Measurements from ENCODE around the gene PTGFR. TPM values are rescaled to one million over a fixed set of nuclear protein-coding genes. Genes with fewer than 3 reads are reported as not detected.
A peak's percentile ranks its signal among the peaks of the same experiment; 100 is the strongest.

PTGFR gene
- total and polyA plus RNA-seq, 4 donors, result 0.05 to 0.67 (median 0.40) TPM

DNA sequence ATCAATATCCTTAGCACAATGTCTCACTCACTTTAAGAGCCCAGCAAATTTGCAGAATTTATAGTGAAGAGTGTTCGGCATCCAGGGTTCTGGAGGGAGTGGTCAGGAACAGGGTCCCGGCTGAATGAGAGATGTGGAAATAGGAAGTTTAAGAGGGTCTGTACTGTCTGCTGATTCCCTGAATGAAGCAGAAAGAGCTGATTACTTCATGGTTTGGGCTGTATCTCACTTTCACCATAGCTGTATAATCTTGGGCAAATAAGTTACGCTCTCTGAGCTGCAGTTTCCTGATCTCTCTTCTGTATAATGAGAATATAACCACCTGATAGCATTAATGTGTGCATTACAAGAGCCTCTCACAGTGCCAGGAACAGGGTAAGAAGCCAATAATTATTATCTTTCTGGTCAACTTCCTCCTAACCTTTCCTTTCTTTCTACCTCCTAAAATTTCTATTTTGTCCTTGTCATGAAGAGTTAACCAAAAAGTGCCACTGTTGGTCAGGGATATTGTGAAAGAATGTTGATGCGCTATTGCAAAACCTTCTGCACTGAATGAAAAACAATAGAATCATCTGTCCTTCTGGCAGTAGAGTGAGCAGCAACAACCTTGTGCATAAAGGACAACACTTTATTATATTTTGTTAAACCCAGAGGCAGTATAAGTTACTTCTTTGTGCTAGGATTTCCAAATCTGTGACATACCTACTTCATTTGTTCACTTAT lies 14.7 kb upstream of the PTGFR start:
- Histone ChIP-seq H3K4me3 (ENCODE audit: low read depth in 1 of 3, low read length in 3 of 3) (no peak overlapping the region), H3K27me3 (ENCODE audit: control insufficient read depth in 4 of 4, insufficient read depth in 4 of 4, low read length in 3 of 4) (no peaks in the 10 kb centered on the region), H3K27ac (ENCODE audit: low read depth in 1 of 2, low read length in 2 of 2) (peak overlapping the region; percentile 10 to 70), H3K4me1 (ENCODE audit: control insufficient read depth in 4 of 4, insufficient read depth in 4 of 4, low read length in 3 of 4) (peaks cover 13 to 42% (median 37%) of the 10 kb centered on the region in 4 donors), H3K9ac (ENCODE audit: low read depth in 1 of 2, low read length in 2 of 2) (peak overlapping the region in 1 of 2 donors; percentile 0), H3K9me3 (ENCODE audit: control insufficient read depth in 4 of 4, low read length in 3 of 4) (no peaks in the 10 kb centered on the region), H3K36me3 (ENCODE audit: control insufficient read depth in 4 of 4, insufficient read depth in 3 of 4, low read depth in 1 of 4, low read length in 3 of 4) (no peaks in the 10 kb centered on the region)
- DNase-seq (ENCODE audit: low spot score), result no peak
- TF ChIP-seq RXRA (IDR thresholded peaks at IDR 0.05) (peak; percentile 21 to 72), TAF1 (conservative IDR thresholded peaks at IDR 0.05) (no peak), NR2F2 (IDR thresholded peaks at IDR 0.05) (no peak), RAD21 (IDR thresholded peaks at IDR 0.05) (peak; percentile 39 to 48), ZBTB33 (IDR thresholded peaks at IDR 0.05) (peak; percentile 35), HNF4G (IDR thresholded peaks at IDR 0.05) (no peak), FOXA1 (IDR thresholded peaks at IDR 0.05) (no peak), JUND (IDR thresholded peaks at IDR 0.05) (no peak), CTCF (IDR thresholded peaks at IDR 0.05; ENCODE audit: low read depth, low read length, missing input control) (no peak), GABPA (IDR thresholded peaks at IDR 0.05 in 1 of 2, conservative IDR thresholded peaks at IDR 0.05 in 1 of 2) (no peak), FOXA2 (IDR thresholded peaks at IDR 0.05) (no peak), YY1 (IDR thresholded peaks at IDR 0.05) (peak; percentile 29), SP1 (IDR thresholded peaks at IDR 0.05) (peak; percentile 11), EGR1 (IDR thresholded peaks at IDR 0.05; ENCODE audit: low read depth in 2 of 2) (no peak), HNF4A (conservative IDR thresholded peaks at IDR 0.05) (peak; percentile 44 to 74)
- TF ChIP-seq, protein P1, sequence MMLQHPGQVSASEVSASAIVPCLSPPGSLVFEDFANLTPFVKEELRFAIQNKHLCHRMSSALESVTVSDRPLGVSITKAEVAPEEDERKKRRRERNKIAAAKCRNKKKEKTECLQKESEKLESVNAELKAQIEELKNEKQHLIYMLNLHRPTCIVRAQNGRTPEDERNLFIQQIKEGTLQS (IDR thresholded peaks at IDR 0.05), result no peak
- TF ChIP-seq, protein P2, sequence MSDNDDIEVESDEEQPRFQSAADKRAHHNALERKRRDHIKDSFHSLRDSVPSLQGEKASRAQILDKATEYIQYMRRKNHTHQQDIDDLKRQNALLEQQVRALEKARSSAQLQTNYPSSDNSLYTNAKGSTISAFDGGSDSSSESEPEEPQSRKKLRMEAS (IDR thresholded peaks at IDR 0.05), result no peak
- TF ChIP-seq, protein P3, sequence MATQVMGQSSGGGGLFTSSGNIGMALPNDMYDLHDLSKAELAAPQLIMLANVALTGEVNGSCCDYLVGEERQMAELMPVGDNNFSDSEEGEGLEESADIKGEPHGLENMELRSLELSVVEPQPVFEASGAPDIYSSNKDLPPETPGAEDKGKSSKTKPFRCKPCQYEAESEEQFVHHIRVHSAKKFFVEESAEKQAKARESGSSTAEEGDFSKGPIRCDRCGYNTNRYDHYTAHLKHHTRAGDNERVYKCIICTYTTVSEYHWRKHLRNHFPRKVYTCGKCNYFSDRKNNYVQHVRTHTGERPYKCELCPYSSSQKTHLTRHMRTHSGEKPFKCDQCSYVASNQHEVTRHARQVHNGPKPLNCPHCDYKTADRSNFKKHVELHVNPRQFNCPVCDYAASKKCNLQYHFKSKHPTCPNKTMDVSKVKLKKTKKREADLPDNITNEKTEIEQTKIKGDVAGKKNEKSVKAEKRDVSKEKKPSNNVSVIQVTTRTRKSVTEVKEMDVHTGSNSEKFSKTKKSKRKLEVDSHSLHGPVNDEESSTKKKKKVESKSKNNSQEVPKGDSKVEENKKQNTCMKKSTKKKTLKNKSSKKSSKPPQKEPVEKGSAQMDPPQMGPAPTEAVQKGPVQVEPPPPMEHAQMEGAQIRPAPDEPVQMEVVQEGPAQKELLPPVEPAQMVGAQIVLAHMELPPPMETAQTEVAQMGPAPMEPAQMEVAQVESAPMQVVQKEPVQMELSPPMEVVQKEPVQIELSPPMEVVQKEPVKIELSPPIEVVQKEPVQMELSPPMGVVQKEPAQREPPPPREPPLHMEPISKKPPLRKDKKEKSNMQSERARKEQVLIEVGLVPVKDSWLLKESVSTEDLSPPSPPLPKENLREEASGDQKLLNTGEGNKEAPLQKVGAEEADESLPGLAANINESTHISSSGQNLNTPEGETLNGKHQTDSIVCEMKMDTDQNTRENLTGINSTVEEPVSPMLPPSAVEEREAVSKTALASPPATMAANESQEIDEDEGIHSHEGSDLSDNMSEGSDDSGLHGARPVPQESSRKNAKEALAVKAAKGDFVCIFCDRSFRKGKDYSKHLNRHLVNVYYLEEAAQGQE (IDR thresholded peaks at IDR 0.05), result no peak
- WGBS, result 51% methylated on average over 4 of the region's 4 CpGs
